Measurements from ENCODE around the gene NAALADL1. TPM values are rescaled to one million over a fixed set of nuclear protein-coding genes. Genes with fewer than 3 reads are reported as not detected.

Gene NAALADL1
- total RNA-seq, 1 experiment from 2014 or later: not detected

DNA sequence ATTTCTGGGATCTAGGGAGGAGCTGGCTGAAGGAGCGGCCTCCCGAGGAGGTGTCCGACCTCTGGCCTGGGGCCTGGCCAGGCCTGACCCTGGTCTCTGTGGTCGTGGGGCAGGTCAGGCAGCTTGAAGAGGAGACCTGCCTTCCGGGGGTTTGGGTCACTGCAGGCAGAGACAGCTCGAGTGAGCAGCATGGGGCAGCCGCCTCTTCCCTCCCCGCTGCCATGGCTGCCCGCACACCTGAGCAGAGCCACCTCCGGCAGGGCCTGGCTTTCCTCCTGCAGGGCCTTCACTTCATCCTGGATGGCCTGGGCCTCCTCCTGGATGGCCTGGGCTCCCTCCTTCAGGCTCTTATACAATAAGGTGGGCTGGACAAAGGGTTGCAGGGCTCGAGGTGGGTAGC lies 8.0 kb upstream of the NAALADL1 start:
- no TSS peak for BruUV-seq (replicated peaks)
- Histone ChIP-seq H3K79me2 (ENCODE audit: insufficient read depth, low read length) (no peaks in the 10 kb centered on the region), H2AFZ (ENCODE audit: low read depth, low read length, poor library complexity, severe bottlenecking) (no peak overlapping the region), H3K4me2 (ENCODE audit: low read length) (no peak overlapping the region), H3K9me3 (ENCODE audit: control insufficient read depth in 1 of 2, insufficient read depth in 1 of 2, low read depth in 1 of 2, low read length in 2 of 2) (no peaks in the 10 kb centered on the region), H3K36me3 (ENCODE audit: control insufficient read depth in 1 of 2, insufficient read depth in 2 of 2, low read length in 2 of 2) (no peaks in the 10 kb centered on the region), H3K9ac (ENCODE audit: low read length) (no peak overlapping the region), H4K20me1 (ENCODE audit: insufficient read depth) (no peaks in the 10 kb centered on the region), H3K4me3 (replicated peaks in 1 of 2; ENCODE audit: low read depth in 1 of 2, low read length in 2 of 2) (no peak overlapping the region), H3K27me3 (ENCODE audit: insufficient read depth, low read length) (no peaks in the 10 kb centered on the region), H3K9me2 (ENCODE audit: insufficient read depth) (no peaks in the 10 kb centered on the region), H3K4me1 (ENCODE audit: control insufficient read depth in 1 of 2, insufficient read depth in 2 of 2, low read length in 2 of 2) (no peaks in the 10 kb centered on the region), H3K27ac (ENCODE audit: low read depth, low read length) (no peak overlapping the region)
- no peak for TF ChIP-seq EGR1 (IDR thresholded peaks at IDR 0.05; ENCODE audit: low read depth)
- TF ChIP-seq, protein P1, sequence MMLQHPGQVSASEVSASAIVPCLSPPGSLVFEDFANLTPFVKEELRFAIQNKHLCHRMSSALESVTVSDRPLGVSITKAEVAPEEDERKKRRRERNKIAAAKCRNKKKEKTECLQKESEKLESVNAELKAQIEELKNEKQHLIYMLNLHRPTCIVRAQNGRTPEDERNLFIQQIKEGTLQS (IDR thresholded peaks at IDR 0.05): no peak
- TF ChIP-seq ELF1 (IDR thresholded peaks at IDR 0.05; ENCODE audit: borderline replicate concordance, low read depth): no peak
- TF ChIP-seq EZH2 (IDR thresholded peaks at IDR 0.05): no peak
- TF ChIP-seq CBX3 (IDR thresholded peaks at IDR 0.05; ENCODE audit: low read depth): no peak
- TF ChIP-seq RAD21 (IDR thresholded peaks at IDR 0.05; ENCODE audit: low read depth): no peak
- no peak for TF ChIP-seq POLR2A (IDR thresholded peaks at IDR 0.05; ENCODE audit: borderline replicate concordance, extremely low read depth, insufficient read depth, insufficient read length)
- no peak for TF ChIP-seq YY1 (IDR thresholded peaks at IDR 0.05; ENCODE audit: extremely low read depth, insufficient replicate concordance, low read depth, low read length)
- no peak for TF ChIP-seq EZH2phosphoT487 (IDR thresholded peaks at IDR 0.05; ENCODE audit: borderline replicate concordance)
- no peak for TF ChIP-seq ZFX (IDR thresholded peaks at IDR 0.05)
- TF ChIP-seq, protein P2, sequence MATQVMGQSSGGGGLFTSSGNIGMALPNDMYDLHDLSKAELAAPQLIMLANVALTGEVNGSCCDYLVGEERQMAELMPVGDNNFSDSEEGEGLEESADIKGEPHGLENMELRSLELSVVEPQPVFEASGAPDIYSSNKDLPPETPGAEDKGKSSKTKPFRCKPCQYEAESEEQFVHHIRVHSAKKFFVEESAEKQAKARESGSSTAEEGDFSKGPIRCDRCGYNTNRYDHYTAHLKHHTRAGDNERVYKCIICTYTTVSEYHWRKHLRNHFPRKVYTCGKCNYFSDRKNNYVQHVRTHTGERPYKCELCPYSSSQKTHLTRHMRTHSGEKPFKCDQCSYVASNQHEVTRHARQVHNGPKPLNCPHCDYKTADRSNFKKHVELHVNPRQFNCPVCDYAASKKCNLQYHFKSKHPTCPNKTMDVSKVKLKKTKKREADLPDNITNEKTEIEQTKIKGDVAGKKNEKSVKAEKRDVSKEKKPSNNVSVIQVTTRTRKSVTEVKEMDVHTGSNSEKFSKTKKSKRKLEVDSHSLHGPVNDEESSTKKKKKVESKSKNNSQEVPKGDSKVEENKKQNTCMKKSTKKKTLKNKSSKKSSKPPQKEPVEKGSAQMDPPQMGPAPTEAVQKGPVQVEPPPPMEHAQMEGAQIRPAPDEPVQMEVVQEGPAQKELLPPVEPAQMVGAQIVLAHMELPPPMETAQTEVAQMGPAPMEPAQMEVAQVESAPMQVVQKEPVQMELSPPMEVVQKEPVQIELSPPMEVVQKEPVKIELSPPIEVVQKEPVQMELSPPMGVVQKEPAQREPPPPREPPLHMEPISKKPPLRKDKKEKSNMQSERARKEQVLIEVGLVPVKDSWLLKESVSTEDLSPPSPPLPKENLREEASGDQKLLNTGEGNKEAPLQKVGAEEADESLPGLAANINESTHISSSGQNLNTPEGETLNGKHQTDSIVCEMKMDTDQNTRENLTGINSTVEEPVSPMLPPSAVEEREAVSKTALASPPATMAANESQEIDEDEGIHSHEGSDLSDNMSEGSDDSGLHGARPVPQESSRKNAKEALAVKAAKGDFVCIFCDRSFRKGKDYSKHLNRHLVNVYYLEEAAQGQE (IDR thresholded peaks at IDR 0.05; ENCODE audit: low read depth): no peak
- TF ChIP-seq SP1 (IDR thresholded peaks at IDR 0.05; ENCODE audit: low read depth): no peak
- no peak for TF ChIP-seq FOSL1 (IDR thresholded peaks at IDR 0.05; ENCODE audit: low read depth)
- TF ChIP-seq JUND (IDR thresholded peaks at IDR 0.05): no peak
- no peak for TF ChIP-seq CEBPB (IDR thresholded peaks at IDR 0.05; ENCODE audit: low read depth)
- TF ChIP-seq, protein P3, sequence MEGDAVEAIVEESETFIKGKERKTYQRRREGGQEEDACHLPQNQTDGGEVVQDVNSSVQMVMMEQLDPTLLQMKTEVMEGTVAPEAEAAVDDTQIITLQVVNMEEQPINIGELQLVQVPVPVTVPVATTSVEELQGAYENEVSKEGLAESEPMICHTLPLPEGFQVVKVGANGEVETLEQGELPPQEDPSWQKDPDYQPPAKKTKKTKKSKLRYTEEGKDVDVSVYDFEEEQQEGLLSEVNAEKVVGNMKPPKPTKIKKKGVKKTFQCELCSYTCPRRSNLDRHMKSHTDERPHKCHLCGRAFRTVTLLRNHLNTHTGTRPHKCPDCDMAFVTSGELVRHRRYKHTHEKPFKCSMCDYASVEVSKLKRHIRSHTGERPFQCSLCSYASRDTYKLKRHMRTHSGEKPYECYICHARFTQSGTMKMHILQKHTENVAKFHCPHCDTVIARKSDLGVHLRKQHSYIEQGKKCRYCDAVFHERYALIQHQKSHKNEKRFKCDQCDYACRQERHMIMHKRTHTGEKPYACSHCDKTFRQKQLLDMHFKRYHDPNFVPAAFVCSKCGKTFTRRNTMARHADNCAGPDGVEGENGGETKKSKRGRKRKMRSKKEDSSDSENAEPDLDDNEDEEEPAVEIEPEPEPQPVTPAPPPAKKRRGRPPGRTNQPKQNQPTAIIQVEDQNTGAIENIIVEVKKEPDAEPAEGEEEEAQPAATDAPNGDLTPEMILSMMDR (IDR thresholded peaks at IDR 0.05 in 2 of 3, conservative IDR thresholded peaks at IDR 0.05 in 1 of 3; ENCODE audit: borderline replicate concordance in 1 of 3, insufficient read depth in 1 of 3, low read depth in 2 of 3, low read length in 2 of 3): no peak
- no peak for TF ChIP-seq SIN3A (IDR thresholded peaks at IDR 0.05; ENCODE audit: low read depth)
- intact Hi-C loops (cut with micrococcal nuclease): no loop called here
- DNase-seq (ENCODE audit: low read depth, low spot score): no peak
- ChIA-PET POLR2A (no interaction called here), RAD21 (ENCODE audit: low non-redundant PET in 1 of 2, low total read pairs in 2 of 2, uncharacterized antibody in 2 of 2, unreplicated experiment in 2 of 2) (no interaction called here), CTCF (no interaction called here)
- no peak for ATAC-seq
